Measurements from ENCODE around the gene HDAC9.

- TF ChIP-seq CTCF (IDR thresholded peaks at IDR 0.05): no peak
- no peak for TF ChIP-seq POLR2AphosphoS5 (IDR thresholded peaks at IDR 0.05)
- TF ChIP-seq POLR2A (IDR thresholded peaks at IDR 0.05): no peak
Measured at GRCh38 chr7:18550574-18550973, 55.0 kb downstream of the HDAC9 start.

Measured in prostate gland (tissue), 2 donors.